Measurements from ENCODE around the gene SHC4.

The SHC4 gene

GRCh38 chr15:48785712-48786111, 178.0 kb downstream of the SHC4 start:
- no peak overlapping the region for H3K4me3 ChIP-seq (ENCODE audit: low read depth, low read length)
- no peak for DNase-seq
- no peaks in the 10 kb centered on the region for H3K36me3 ChIP-seq (replicated peaks)
- no peak overlapping the region for H3K27ac ChIP-seq
- no peaks in the 10 kb centered on the region for H3K27me3 ChIP-seq (replicated peaks)
- no peak for TF ChIP-seq CTCF (IDR thresholded peaks at IDR 0.05; ENCODE audit: low read depth, low read length, missing control alignments)
- in situ Hi-C loops (cut with HindIII; ENCODE audit: low pct_ligation_motif_present, low sequenced_read_pairs), result no loop called here

GRCh38 chr15:48785195-48785594, 178.5 kb downstream of the SHC4 start:
- DNase-seq, result no peak
- Histone ChIP-seq H3K36me3 (replicated peaks) (no peaks in the 10 kb centered on the region), H3K27me3 (replicated peaks) (no peaks in the 10 kb centered on the region), H3K4me3 (ENCODE audit: low read depth, low read length) (no peak overlapping the region), H3K27ac (no peak overlapping the region)
- TF ChIP-seq CTCF (IDR thresholded peaks at IDR 0.05; ENCODE audit: low read depth, low read length, missing control alignments), result no peak
- in situ Hi-C loops (cut with HindIII; ENCODE audit: low pct_ligation_motif_present, low sequenced_read_pairs), result no loop called here

GRCh38 chr15:48784756-48785155, 179.0 kb downstream of the SHC4 start:
- Histone ChIP-seq H3K27ac (no peak overlapping the region), H3K27me3 (replicated peaks) (no peaks in the 10 kb centered on the region), H3K4me3 (ENCODE audit: low read depth, low read length) (no peak overlapping the region), H3K36me3 (replicated peaks) (no peaks in the 10 kb centered on the region)
- no peak for TF ChIP-seq CTCF (IDR thresholded peaks at IDR 0.05; ENCODE audit: low read depth, low read length, missing control alignments)
- in situ Hi-C loops (cut with HindIII; ENCODE audit: low pct_ligation_motif_present, low sequenced_read_pairs), result no loop called here
- DNase-seq, result no peak

- DNase-seq, result no peak
- H3K36me3 ChIP-seq (replicated peaks), result no peaks in the 10 kb centered on the region
- H3K27me3 ChIP-seq (replicated peaks), result no peaks in the 10 kb centered on the region
- no peak overlapping the region for H3K4me3 ChIP-seq (ENCODE audit: low read depth, low read length)
- no peak for TF ChIP-seq CTCF (IDR thresholded peaks at IDR 0.05; ENCODE audit: low read depth, low read length, missing control alignments)
- in situ Hi-C loops (cut with HindIII; ENCODE audit: low pct_ligation_motif_present, low sequenced_read_pairs), result no loop called here
- H3K27ac ChIP-seq, result no peak overlapping the region
Observed at GRCh38 chr15:48782911-48783310, 180.8 kb downstream of the SHC4 start.

GRCh38 chr15:48781481-48782081, 182.1 kb downstream of the SHC4 start:
- no peak for TF ChIP-seq CTCF (IDR thresholded peaks at IDR 0.05; ENCODE audit: low read depth, low read length, missing control alignments)
- no peaks in the 10 kb centered on the region for H3K27me3 ChIP-seq (replicated peaks)
- H3K36me3 ChIP-seq (replicated peaks), result no peaks in the 10 kb centered on the region
- H3K4me3 ChIP-seq (ENCODE audit: low read depth, low read length), result no peak overlapping the region
- in situ Hi-C loops (cut with HindIII; ENCODE audit: low pct_ligation_motif_present, low sequenced_read_pairs), result no loop called here
- DNase-seq, result no peak
- H3K27ac ChIP-seq, result no peak overlapping the region

GRCh38 chr15:48781017-48781416, 182.7 kb downstream of the SHC4 start:
- TF ChIP-seq CTCF (IDR thresholded peaks at IDR 0.05; ENCODE audit: low read depth, low read length, missing control alignments), result no peak
- in situ Hi-C loops (cut with HindIII; ENCODE audit: low pct_ligation_motif_present, low sequenced_read_pairs), result no loop called here

More at GRCh38 chr15:48781017-48781416, 182.7 kb downstream of the SHC4 start:
- no peak overlapping the region for H3K27ac ChIP-seq
- H3K36me3 ChIP-seq (replicated peaks), result no peaks in the 10 kb centered on the region
- H3K4me3 ChIP-seq (ENCODE audit: low read depth, low read length), result no peak overlapping the region
- no peak for DNase-seq
- H3K27me3 ChIP-seq (replicated peaks), result no peaks in the 10 kb centered on the region
